DOHH2 (cell line): ENCODE results near the gene HOXB1.

Experiments used
- H3F3A ChIP-seq: fragments of 200-600 bp; sonication (generic), shearing (Covaris generic); 2 replicates; pipeline ENCODE4 v1.6.0; 2016; ENCODE audit warnings: antibody characterized with exemption, mild to moderate bottlenecking; ENCODE audit not compliant: control insufficient read depth, insufficient read depth
- H3K27ac ChIP-seq: fragments of 200-600 bp; sonication (generic); 2 replicates; pipeline ENCODE4 v1.5.1; 2014; ENCODE audit warnings: low read depth, mild to moderate bottlenecking, low read length, moderate library complexity
- H3K27me3 ChIP-seq: fragments of 200-600 bp; sonication (generic); 2 replicates; pipeline ENCODE4 v1.6.1; 2014; ENCODE audit warnings: mild to moderate bottlenecking, low read length, mixed read lengths; ENCODE audit not compliant: control insufficient read depth
- H3K36me3 ChIP-seq: fragments of 200-600 bp; sonication (generic); 2 replicates; pipeline ENCODE4 v1.6.1; 2014; ENCODE audit warnings: mild to moderate bottlenecking, low read length, moderate library complexity, mixed read lengths; ENCODE audit not compliant: control insufficient read depth
- H3K4me1 ChIP-seq: fragments of 200-600 bp; sonication (generic); 2 replicates; pipeline ENCODE4 v1.6.1; 2014; ENCODE audit warnings: mild to moderate bottlenecking, low read length, mixed read lengths; ENCODE audit not compliant: control insufficient read depth
- H3K4me2 ChIP-seq: fragments of 200-600 bp; sonication (generic); 2 replicates; pipeline ENCODE4 v1.6.0; 2014; ENCODE audit warnings: mild to moderate bottlenecking, low read length, moderate library complexity
- H3K4me3 ChIP-seq: fragments of 200-600 bp; sonication (generic); 2 replicates; pipeline ENCODE4 v1.5.1; 2014; ENCODE audit warnings: mild to moderate bottlenecking, low read length, mixed read lengths
- H3K79me2 ChIP-seq: fragments of 200-600 bp; sonication (generic); 2 replicates; pipeline ENCODE4 v1.6.1; 2014; ENCODE audit warnings: mild to moderate bottlenecking, low read length, mixed read lengths; ENCODE audit not compliant: control insufficient read depth
- H3K9me2 ChIP-seq: fragments of 200-600 bp; sonication (generic); replicated peaks from 2 replicates; pipeline ENCODE4 v1.6.1; 2014; ENCODE audit warnings: mild to moderate bottlenecking, low read length, mixed read lengths; ENCODE audit not compliant: control insufficient read depth
- H3K9me3 ChIP-seq: fragments of 200-600 bp; sonication (generic); 2 replicates; pipeline ENCODE4 v1.6.1; 2014; ENCODE audit warnings: antibody characterized with exemption, low read length, mixed read lengths; ENCODE audit not compliant: control insufficient read depth, insufficient read depth
- H4K20me1 ChIP-seq: fragments of 200-600 bp; sonication (generic); 2 replicates; pipeline ENCODE4 v1.6.0; 2014; ENCODE audit warnings: low read depth, mild to moderate bottlenecking, antibody characterized with exemption, low read length, moderate library complexity; ENCODE audit not compliant: control insufficient read depth, insufficient read depth
- EZH2phosphoT487 ChIP-seq: fragments of 200-600 bp; sonication (generic); IDR thresholded peaks from 2 replicates; pipeline ENCODE4 v1.6.1; 2017; ENCODE audit warnings: borderline replicate concordance, mild to moderate bottlenecking, antibody characterized with exemption, low read length, moderate library complexity, mixed read lengths
- TF ChIP-seq, protein P1 (sequence below): fragments of 200-600 bp; sonication (generic); IDR thresholded peaks from one replicate; pipeline ENCODE4 v1.5.1; 2014; ENCODE audit warnings: antibody characterized with exemption, mild to moderate bottlenecking, low read depth, low read length; ENCODE audit not compliant: poor library complexity, severe bottlenecking

HOXB1 gene

DNA sequence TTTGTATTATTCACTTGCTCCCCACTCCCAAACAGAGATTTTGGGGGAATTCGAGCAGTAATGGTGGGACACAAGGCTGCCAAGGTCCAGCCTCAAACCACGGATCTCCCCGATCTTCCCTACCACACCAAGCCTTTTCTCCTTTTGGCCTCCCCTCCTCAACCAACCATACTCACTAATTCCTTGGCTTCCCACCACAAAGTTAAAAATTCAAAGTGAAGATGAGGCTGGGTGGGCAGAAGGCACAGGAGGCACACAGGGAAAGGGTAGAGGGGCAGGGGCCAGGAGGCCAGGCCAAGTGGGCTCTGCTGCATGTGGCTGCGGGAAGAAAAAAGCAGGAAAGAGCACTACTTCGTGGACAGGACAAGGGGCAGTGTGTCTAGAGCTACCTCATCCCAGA is 32.1 kb upstream of the HOXB1 start:
- H3K9me2 ChIP-seq = no peaks in the 10 kb centered on the region
- H3F3A ChIP-seq = no peaks in the 10 kb centered on the region
- H3K27ac ChIP-seq = no peak overlapping the region
- H3K79me2 ChIP-seq = no peaks in the 10 kb centered on the region
- H4K20me1 ChIP-seq = no peaks in the 10 kb centered on the region
- no peaks in the 10 kb centered on the region for H3K27me3 ChIP-seq
- H3K4me3 ChIP-seq = no peak overlapping the region
- H3K4me1 ChIP-seq = no peaks in the 10 kb centered on the region
- no peak for TF ChIP-seq EZH2phosphoT487
- H3K36me3 ChIP-seq = no peaks in the 10 kb centered on the region
- no peaks in the 10 kb centered on the region for H3K9me3 ChIP-seq
- H3K4me2 ChIP-seq = no peak overlapping the region

DNA sequence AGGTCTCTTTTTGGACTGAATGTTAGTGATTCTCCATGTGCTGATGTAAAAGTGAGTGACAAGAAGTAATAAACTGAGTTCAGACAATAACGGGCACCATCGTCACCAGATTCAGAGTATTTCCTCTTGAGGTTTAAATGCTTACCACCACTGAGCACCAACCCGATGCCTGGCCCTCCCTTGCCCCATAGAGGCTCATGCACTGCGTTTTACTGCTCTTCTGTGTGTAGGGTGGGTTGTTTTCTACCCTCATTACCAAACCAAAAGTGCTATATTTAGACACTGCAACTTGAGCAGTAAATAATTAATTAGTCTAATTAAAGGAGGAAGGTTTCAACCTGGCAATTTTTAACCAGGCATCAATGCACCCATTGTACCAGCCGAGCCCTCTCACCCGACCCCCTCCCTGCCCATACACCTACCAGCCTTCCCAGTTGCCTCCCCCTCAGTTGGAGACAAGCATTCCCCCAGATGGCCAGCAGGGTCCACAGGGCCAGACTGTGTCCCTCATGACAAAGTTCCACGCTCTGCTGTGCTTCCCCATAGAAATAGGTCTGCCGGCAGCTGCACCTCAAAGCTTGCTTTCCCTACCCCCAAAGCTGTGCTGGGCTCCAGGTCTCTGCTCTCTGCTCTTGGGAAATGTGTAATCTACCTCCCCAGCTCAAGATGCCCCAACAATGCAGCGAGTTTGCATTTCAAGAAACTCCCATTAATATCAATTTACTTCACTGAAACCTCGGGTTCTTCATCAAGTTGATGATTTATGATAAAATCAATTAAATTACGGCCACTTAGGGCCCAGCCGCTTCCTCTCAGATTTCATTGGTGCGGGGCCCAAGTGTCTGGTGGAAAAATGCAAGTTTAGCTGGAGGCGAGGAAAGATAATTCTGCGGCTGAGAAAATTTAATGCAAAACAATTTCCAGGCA is 31.3 kb upstream of the HOXB1 start:
- Histone ChIP-seq H3K27ac (no peak overlapping the region), H3K9me3 (no peaks in the 10 kb centered on the region), H4K20me1 (no peaks in the 10 kb centered on the region), H3K79me2 (no peaks in the 10 kb centered on the region), H3K4me3 (no peak overlapping the region), H3K4me2 (no peak overlapping the region), H3K9me2 (no peaks in the 10 kb centered on the region), H3F3A (no peaks in the 10 kb centered on the region), H3K27me3 (no peaks in the 10 kb centered on the region), H3K4me1 (no peaks in the 10 kb centered on the region), H3K36me3 (no peaks in the 10 kb centered on the region)
- TF ChIP-seq, protein P1, sequence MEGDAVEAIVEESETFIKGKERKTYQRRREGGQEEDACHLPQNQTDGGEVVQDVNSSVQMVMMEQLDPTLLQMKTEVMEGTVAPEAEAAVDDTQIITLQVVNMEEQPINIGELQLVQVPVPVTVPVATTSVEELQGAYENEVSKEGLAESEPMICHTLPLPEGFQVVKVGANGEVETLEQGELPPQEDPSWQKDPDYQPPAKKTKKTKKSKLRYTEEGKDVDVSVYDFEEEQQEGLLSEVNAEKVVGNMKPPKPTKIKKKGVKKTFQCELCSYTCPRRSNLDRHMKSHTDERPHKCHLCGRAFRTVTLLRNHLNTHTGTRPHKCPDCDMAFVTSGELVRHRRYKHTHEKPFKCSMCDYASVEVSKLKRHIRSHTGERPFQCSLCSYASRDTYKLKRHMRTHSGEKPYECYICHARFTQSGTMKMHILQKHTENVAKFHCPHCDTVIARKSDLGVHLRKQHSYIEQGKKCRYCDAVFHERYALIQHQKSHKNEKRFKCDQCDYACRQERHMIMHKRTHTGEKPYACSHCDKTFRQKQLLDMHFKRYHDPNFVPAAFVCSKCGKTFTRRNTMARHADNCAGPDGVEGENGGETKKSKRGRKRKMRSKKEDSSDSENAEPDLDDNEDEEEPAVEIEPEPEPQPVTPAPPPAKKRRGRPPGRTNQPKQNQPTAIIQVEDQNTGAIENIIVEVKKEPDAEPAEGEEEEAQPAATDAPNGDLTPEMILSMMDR = no peak
- no peak for TF ChIP-seq EZH2phosphoT487

DNA sequence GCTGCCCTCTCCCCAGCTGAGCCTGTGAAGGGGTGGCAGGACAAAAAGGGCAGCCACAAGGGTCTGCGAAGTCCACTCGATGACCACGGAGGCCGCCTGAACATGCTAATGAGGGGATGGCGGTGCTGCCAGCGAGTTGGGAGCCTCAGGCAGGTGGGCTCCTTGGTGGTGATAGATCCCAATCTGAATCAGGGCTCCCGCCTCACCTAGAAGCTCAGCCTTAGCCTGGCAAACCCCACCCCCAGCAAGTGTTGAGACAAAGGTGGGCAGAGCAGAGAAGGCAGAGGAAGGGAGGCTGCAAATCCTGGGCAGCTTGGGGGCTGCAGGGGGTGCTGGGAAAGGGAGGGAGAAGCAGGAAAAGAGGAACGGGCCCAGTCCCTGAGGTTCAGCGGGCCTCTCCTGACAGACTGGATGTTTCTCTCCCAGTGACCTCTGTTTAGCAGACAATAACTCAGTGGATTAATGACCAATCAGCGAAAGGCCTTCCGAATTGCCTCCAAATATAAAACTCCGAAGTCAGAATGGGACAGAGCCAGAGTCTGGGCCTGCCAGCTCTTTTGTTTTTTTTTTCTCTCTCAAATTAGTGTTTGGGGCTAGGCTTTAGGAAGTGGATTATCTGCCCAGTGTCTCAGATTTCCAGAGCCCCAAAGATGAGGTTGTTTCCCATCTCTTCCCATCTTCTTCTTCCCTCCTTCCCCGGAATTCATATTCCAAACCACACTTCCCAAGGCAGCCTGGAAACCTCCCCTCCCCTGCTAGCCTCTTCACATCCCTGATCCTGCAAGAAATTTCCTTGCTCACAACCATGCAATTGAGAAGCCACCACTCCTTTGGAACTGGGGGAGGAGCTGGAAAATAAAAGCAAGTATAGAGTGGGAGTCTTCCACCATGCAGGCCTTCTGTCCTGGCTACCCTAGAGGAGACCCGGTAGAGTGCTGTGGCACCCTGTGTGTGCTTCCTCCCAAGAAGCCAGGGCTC is 29.3 kb upstream of the HOXB1 start:
- no peak overlapping the region for H3K4me2 ChIP-seq
- TF ChIP-seq, protein P1 = peak; percentile 23
- TF ChIP-seq EZH2phosphoT487 = no peak
- H3K4me1 ChIP-seq = no peaks in the 10 kb centered on the region
- H3K9me2 ChIP-seq = no peaks in the 10 kb centered on the region
- no peaks in the 10 kb centered on the region for H3K36me3 ChIP-seq
- no peaks in the 10 kb centered on the region for H3K79me2 ChIP-seq
- H3K27ac ChIP-seq = no peak overlapping the region
- no peaks in the 10 kb centered on the region for H3K9me3 ChIP-seq
- H3K27me3 ChIP-seq = peaks cover 3% of the 10 kb centered on the region; the same call in 1 of the 2 replicates
- no peaks in the 10 kb centered on the region for H4K20me1 ChIP-seq
- H3F3A ChIP-seq = no peaks in the 10 kb centered on the region
- H3K4me3 ChIP-seq = no peak overlapping the region
